ENCODE measurements around the gene SENP5. TPM values are rescaled to one million over a fixed set of nuclear protein-coding genes. Genes with fewer than 3 reads are reported as not detected.

The SENP5 gene
- polyA plus RNA-seq, 4 donors: 16.3 to 20.9 (median 18.5) TPM

DNA sequence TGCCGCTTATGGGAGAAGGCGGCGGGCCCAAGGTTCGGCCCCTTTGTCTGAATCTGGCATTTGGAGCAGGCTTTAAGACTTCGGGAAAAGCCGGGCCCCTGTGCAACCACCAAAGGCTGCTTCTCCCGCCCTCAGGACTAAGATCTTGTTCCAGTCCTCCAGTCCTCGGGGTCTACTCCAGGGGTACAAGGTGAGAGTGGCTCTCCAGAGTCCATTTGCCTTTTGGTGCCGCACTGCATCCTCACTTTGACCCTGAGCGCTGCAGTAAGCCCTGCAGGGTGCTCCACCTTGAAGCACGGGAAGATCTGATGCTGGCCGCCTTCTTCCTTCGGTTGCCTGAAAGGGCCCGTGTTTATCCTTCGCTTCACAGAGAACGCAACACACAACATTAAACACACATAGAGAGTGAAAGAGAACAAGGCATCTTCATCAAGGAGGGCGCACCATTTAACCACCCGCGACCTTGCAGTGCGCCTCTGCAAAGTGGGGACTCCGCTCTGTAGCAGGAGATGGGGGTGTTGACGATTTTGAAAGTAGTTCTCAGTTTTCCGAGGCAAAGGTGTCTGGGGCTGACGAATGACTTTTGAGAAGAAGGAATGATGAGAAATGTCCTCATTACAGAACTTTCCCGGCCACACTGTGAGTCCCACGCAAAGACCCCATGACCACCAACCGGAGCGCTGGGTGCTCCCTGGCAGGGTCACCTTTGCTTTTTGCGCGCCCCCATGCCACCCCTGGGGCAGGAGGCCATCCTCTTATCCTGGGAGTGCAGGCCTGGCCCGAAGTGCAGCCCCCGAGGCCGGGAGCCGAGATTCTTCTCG, 99.9 kb downstream of the SENP5 start:
- no peak for DNase-seq (ENCODE audit: low read depth in 4 of 4, low spot score in 3 of 4)

DNA sequence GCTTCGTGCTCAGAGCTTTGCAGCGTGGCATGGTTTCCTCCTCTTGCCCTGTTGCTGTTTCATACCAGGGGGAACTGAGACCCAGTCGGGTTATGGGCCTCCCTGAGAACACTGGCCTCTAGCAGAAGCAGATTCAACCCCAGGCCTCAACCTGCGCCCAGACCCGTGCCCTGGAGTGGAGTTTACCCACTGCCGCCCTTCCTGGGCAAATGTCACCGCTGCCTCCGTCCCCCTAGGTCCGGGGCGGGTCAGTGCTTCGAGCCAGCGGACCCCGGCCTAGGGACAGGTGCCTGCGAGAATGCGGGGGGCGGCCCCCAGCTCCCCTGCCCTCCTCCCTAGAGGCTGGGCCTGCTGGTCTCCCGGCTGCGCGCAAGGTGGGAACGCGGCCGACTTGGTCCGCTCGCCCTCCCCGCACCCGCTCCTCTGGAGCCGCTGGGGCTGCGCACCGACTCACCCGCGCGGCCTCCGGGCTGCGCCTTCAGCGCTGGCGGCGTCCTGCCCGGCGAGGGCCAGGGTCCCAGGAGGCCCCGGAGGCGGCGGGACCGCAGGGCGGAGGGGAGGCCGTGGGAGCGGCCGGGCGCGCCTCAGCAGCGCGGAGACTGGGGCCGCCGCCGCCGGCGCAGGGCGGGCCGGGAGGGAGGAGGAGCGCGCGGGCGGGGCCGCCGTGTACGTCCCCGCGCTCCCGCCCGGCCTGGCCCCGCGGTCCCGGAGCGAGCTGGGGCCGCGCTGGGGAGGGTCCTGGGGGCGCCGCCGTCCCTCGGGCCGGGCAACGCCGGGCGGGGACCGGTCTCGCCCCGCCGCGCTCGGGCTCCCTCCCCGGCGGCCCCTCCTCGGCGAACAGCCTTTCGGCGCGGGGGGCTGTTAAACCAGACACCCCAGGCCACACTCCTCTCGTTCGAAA, 100.8 kb downstream of the SENP5 start, which contains the start of gene PIGZ:
PIGZ (minus strand) TSS at position 601 of the 901 bp plus-strand sequence. CDS start 16,802 bp downstream, outside the sequence.
- DNase-seq (ENCODE audit: low read depth in 4 of 4, low spot score in 3 of 4): no peak

DNA sequence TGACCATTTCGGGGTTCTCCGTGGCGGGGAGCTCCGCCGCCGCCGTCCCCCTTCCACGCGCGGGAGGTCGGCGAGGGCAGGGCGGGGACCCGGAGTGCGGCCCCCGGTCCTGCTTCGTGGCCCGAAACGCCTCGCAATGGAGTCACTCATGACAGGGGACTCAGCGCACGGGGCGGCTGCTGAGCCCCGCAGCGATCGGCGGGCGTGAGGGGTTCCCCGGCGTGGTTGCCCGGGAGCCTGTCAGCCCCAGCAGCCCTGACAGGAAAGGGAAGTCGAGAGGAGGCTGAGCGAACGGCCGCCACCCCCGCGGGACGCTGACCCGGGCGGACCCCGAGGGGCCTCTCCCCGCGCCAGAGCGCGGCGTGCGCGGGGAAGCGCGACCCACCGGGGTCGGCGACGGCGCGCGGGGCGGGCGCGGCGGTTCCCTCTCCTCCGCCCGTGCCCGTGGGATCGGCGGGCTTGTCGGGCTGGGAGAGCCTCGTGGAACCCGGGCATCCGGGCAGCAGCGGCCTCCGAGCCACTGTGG, 101.5 kb downstream of the SENP5 start:
- DNase-seq (ENCODE audit: low read depth in 4 of 4, low spot score in 3 of 4): no peak

DNA sequence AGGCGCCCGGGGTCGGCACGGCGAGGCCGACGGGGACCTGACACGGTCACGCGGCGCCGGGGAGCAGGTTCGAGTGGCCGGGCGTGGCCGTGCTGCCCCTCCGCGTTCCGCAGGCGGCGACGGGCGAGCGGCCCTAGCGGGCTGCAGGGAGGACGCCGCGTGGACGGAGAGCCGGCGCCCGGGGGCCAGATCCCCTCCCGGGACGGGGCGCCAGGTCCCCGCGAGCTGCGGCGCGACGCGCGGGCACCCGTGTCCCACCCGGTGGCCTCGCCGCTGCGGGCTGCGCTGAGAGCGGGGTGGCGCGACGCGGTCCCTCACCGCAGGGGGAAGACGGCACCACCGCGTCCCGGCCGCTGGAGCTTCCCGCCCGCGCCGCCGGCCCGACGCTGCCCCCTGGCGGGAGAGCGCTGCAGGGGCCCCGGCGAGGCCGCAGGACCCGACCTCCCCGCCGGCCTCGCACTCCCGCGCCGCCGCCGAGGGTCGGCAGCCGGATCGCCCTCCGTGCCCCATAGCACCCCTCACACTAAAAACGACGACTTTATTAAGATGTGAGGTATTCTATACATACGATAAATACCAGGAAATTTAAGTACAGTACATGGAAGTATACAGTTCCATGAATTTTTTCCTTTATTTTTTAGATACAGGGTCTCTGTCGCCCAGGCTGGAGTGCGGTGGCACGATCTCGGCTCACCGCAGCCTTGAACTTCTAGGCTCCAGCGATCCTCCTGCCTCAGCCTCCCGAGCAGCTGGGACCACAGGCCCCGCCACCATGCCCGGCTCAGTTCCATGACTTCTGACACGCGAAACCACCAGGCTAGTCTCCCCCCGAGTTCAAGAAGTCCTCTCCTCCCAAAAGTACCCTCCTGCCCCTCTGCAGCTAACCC, 102.2 kb downstream of the SENP5 start:
- DNase-seq (ENCODE audit: low read depth in 4 of 4, low spot score in 3 of 4): no peak

DNA sequence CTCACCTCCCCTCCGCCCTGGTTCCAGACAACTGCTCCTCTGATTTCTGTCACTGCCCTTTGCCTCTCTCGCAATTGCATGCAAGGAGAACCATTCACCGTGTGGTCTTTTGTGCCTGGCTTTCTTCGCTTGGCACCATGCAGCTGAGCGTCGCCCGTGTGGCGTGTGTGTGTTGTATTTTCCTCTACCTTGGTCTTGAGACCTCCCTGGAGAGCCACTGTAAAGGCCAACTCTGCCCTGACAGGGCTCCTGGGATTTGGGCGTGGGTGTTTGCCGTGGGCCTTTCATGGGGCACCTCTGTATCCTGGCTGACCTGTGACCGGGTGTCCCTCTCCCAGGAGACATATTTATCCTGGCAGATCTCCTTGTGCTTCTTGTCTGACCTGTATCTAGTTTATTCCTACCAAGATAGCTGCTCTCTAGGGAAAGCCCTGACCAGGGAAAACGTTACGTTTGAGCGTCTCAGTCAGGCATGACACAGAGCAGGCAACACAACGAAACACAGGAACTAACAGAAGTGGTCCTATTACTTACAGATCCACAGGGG, 102.9 kb downstream of the SENP5 start:
- DNase-seq (ENCODE audit: low read depth in 4 of 4, low spot score in 3 of 4): no peak

DNA sequence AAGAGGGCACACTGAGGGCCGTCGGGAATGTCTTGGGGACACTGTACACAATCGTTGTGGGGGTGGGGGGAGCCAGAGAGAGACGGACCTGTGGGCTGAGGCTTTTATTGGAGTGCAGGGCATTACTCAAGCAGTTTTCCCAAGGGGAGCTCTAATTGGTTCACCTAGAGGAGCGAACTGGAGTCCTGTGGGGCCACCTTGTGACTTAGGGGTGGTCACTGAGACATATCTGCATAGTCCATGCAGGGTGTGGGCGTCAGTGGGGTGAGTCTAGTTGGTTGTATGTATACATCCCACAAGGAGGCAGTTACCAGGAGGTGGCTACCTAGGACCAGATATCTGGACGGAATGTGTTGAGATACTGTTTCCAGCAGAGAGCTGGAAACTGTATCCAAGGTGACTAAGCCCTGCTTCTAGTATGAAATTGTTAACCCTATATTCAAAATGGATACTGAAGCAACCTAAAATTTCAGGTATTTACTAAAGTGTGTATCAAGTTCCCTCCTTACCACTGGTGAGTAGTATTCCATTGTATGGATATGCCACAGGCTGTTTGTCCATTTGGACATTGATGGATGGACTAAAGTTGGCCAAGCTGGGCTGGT, 103.5 kb downstream of the SENP5 start:
- no peak for DNase-seq (ENCODE audit: low read depth in 4 of 4, low spot score in 3 of 4)

DNA sequence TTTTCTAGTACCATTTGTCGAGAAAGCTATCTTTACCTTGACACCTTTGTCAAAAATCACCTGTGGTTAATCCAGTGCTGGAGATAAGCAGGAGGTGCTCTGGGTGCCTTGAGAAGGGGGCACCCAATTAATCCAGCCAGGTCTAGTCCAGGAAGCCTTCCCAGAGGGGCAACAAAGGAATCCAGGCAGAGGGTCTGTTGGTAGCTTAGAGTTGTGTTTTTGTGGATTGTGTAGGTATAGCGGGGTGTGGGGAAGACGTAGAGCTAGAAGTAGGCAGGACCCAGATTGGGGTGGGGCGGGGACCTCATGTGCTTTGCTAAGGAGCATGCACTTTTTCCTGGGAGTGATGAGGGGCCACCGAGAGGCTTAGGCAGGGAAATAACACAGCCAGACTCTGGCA, 106.9 kb downstream of the SENP5 start:
- DNase-seq (ENCODE audit: low read depth in 4 of 4, low spot score in 3 of 4): no peak

DNA sequence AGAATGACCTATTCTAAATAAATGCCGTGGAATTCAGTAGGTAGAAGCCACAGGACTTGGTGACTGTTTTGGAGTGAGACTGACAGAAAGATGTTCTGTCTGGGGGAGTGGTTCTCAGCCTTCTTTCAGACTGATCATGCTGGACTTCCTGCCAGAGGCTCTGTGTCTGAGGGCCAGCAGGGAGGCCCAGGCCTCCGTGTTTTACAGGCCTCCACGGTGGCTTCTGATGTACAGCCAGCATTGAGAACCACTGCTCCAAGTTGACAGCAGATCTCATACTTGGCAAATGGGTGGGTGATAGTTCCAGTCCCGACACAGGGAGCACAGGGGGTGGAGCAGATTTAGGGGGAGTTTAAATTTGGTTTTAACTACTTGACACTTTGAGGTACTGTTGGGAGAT, 107.6 kb downstream of the SENP5 start:
- DNase-seq (ENCODE audit: low read depth in 4 of 4, low spot score in 3 of 4): no peak

DNA sequence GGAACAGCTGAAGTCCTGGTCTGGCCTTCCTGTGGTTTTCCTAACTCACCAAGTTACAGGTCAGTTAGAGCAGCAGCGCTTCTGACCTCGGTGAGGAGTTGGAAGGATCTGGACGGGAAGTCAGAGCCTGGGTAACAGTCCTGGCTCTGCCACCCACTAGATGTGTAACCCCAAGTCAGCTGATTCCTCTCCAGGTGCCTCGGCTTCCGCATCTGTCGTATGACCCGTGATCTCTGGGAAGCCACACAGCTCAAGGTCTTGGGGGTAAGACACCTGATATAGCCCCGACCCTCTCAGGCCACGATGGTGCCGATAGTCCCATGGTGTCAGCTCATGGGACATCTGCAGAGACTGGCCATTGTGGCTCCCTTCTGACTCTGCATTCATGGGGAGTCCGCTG, 109.2 kb downstream of the SENP5 start:
- DNase-seq (ENCODE audit: low read depth in 4 of 4, low spot score in 3 of 4): no peak

DNA sequence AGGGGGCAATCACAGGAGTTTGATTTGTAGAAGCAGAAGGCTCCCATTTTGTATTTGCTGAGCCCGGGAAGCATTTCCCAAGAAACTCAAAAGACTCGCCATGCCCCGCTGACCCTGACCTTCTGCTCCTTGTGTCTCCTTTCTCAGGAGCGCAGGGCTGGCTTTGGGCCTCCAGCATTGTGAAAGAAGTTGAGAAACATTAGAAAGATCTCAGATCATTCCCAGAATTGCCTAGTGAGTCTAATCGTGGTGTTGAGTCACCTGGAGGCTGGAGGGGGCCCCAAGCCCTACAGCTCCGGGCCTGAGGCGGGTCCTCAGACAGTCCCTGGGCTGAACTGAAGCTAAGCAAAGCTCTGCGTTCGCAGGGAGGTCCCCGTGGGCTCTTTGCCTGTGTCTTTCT, 111.8 kb downstream of the SENP5 start:
- no peak for DNase-seq (ENCODE audit: low read depth in 4 of 4, low spot score in 3 of 4)

DNA sequence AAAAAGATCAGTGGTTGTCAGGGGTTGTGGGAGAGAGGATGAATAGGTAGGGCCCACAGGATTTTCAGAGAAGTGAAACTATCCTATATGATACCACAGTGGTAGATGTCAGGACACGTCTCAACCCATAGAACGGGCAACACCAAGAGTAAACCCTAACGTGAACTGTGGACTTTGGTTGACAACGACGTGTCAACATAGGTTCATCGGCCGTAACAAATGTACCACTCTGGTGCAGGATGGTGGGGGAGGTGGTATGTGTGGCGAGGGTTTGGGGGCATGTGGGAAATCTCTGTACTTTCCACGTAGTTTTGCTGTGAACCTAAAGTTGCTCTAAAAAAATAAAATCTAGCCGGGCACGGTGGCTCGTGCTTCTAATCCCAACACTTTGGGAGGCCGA, 113.9 kb downstream of the SENP5 start:
- DNase-seq (ENCODE audit: low read depth in 4 of 4, low spot score in 3 of 4): no peak

DNA sequence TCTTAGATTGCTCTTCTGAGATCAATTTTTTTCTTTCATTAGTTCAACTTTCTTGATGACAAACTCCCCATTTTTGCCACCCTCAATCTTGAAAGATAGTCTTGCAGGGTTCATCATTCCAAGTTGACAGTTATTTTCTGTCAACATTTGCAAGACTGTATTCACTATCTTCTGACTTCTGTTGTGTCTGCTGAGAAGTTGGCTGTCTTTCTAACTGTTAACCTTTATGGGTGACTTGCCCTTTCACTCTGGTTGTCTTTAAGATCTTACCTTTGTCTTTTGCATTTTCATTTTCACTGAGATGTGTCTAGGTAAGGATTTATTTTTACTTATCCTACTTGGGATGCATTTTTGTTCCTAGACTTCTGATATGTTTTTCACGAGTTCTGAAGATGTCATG, 115.5 kb downstream of the SENP5 start:
- no peak for DNase-seq (ENCODE audit: low read depth in 4 of 4, low spot score in 3 of 4)

Other genes starting within 250 kb of the SENP5 start
- 1 to 10 TPM; 3.2 to 4.2 (median 3.5) TPM for gene NRROS, start 228.2 kb upstream of the SENP5 start, polyA plus RNA-seq (ENCODE audit: insufficient read length in 4 of 4)
- 1 to 10 TPM; 5.6 to 6.5 (median 6.1) TPM for gene CEP19, start 155.7 kb upstream of the SENP5 start, polyA plus RNA-seq (ENCODE audit: insufficient read length in 4 of 4)
- gene PIGX, start 155.5 kb upstream of the SENP5 start, polyA plus RNA-seq (ENCODE audit: insufficient read length in 4 of 4): 10 to 100 TPM; 32.1 to 35.1 (median 34.4) TPM
- gene PAK2, start 128.1 kb upstream of the SENP5 start, polyA plus RNA-seq (ENCODE audit: insufficient read length in 4 of 4): 10 to 100 TPM; 70.8 to 83.7 (median 79.5) TPM
- gene NCBP2, start 74.6 kb downstream of the SENP5 start, polyA plus RNA-seq (ENCODE audit: insufficient read length in 4 of 4): 100 to 1,000 TPM in 2 of 4 donors, 10 to 100 TPM in 2; 96.1 to 108 (median 103) TPM
- gene PIGZ, start 100.9 kb downstream of the SENP5 start, polyA plus RNA-seq (ENCODE audit: insufficient read length in 4 of 4): 1 to 10 TPM in 3 of 4 donors, under 1 TPM in 1; 0.67 to 2.3 (median 1.6) TPM
- gene MELTF, start 161.9 kb downstream of the SENP5 start, polyA plus RNA-seq (ENCODE audit: insufficient read length in 4 of 4): 1 to 10 TPM; 2.1 to 3.2 (median 2.4) TPM